Right atrium auricular region (tissue), 2 donors: ENCODE measurements around the gene MIGA1. TPM values are rescaled to one million over a fixed set of nuclear protein-coding genes. Genes with fewer than 3 reads are reported as not detected.

Experiments
- DNase-seq: peaks from one replicate; pipeline ENCODE4 v3.0.0-alpha.2; 2019; ENCODE audit warnings: low spot score
- H3K27ac ChIP-seq, 2 donors: fragments of 200-600 bp; sonication (generic); 1 replicate in 1 of 2; 2 replicates in 1 of 2; pipeline ENCODE4 v1.5.1; 2016 to 2019
- H3K27me3 ChIP-seq, 2 donors: fragments of 200-600 bp; sonication (generic); one replicate each; pipeline versions ENCODE4 v1.5.1 to v1.6.0; 2017 to 2019
- H3K36me3 ChIP-seq: fragments of 200-600 bp; sonication (generic); one replicate; pipeline ENCODE4 v1.5.1; 2016
- H3K4me1 ChIP-seq, 2 donors: fragments of 200-600 bp; sonication (generic); one replicate each; pipeline versions ENCODE4 v1.5.1 to v1.6.0; 2017 to 2019
- H3K4me3 ChIP-seq, 2 donors: fragments of 200-600 bp; sonication (generic); 1 replicate in 1 of 2; 2 replicates in 1 of 2; pipeline ENCODE4 v1.5.1; 2017 to 2019; ENCODE audit warnings: mild to moderate bottlenecking in 1 of 2, moderate library complexity in 1 of 2
- H3K9me3 ChIP-seq, 2 donors: fragments of 200-600 bp; sonication (generic); one replicate each; pipeline ENCODE4 v1.5.1; 2019
- total RNA-seq, 2 donors: library from RNA; depleted of rRNA; stranded (reverse); fragments of >200 nt; gene quantifications; one replicate each; pipeline ENCODE4 v1.1.0, GENCODE V29; 2016
- TF ChIP-seq, protein P1 (sequence below), 2 donors: fragments of 200-600 bp; sonication (generic); IDR thresholded peaks; one replicate each; pipeline ENCODE4 v1.5.1; 2019; ENCODE audit warnings: antibody characterized with exemption in 2 of 2

Gene MIGA1
- total RNA-seq, 2 donors from 2014 or later: 8.5 to 10.1 TPM

DNA sequence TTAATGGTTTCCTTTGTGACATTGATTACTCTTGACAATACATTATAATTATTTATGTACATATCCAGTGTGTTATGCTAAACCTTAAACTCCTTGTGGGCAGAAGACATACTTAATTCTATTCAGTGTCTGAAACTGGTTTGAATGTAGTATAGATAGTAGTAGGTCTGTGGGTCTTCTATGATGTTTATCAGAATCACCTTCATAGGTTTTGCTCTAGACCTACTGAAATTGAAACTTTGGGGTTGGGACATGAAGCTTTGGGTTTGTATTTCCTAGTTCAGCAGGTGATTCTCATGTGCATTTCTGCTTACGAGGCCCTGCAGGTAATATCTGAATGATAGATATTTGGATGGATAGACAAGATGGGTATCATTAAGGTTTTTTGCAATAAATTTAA, 48.6 kb downstream of the MIGA1 start:
- DNase-seq: no peak
- TF ChIP-seq, protein P1, sequence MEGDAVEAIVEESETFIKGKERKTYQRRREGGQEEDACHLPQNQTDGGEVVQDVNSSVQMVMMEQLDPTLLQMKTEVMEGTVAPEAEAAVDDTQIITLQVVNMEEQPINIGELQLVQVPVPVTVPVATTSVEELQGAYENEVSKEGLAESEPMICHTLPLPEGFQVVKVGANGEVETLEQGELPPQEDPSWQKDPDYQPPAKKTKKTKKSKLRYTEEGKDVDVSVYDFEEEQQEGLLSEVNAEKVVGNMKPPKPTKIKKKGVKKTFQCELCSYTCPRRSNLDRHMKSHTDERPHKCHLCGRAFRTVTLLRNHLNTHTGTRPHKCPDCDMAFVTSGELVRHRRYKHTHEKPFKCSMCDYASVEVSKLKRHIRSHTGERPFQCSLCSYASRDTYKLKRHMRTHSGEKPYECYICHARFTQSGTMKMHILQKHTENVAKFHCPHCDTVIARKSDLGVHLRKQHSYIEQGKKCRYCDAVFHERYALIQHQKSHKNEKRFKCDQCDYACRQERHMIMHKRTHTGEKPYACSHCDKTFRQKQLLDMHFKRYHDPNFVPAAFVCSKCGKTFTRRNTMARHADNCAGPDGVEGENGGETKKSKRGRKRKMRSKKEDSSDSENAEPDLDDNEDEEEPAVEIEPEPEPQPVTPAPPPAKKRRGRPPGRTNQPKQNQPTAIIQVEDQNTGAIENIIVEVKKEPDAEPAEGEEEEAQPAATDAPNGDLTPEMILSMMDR (IDR thresholded peaks at IDR 0.05): no peak
- Histone ChIP-seq H3K4me1 (peaks cover 0 to 54% of the 10 kb centered on the region in 2 donors), H3K27me3 (no peaks in the 10 kb centered on the region), H3K36me3 (no peaks in the 10 kb centered on the region), H3K4me3 (no peak overlapping the region), H3K27ac (peak overlapping the region in 1 of 2 donors; percentile 95), H3K9me3 (no peaks in the 10 kb centered on the region)

DNA sequence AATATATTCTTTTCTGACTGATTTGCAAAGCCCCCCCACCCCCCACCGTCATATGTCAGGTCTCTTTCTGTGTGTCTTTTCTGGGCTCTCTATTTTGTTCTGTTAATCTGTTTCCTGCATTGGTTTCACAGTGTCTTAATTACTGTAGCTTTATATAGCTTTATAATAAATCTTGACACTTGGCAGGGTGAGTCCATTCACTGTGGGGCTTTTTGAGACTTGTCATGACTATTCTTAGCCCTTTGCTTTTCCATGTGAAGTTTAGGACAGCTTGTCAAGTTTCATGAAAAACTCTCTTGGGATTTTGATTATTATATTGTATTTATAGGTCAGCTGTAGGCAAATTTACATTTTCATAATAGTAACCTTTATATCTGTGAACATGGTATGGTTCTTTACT, 50.4 kb downstream of the MIGA1 start:
- no peak for DNase-seq
- TF ChIP-seq, protein P1 (IDR thresholded peaks at IDR 0.05): no peak
- H3K9me3 ChIP-seq: no peaks in the 10 kb centered on the region

DNA sequence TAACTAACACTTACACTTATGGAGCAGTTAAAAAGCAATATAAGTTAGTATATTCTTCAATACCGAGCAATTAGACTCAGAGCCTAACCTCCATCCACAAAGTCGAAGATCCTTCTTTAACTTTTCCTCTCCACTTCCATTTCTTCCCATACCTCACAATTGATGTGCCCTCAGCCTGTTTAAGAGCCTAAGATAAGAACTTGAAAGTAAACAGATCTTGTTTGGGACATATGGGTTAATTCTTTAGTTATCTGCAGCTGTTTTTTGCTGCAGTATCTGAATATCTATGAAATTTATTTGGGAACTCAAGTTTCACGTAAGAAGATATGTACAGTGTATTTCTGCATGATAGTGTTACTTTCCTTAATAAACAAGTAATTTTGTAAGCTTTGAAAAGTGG, 51.5 kb downstream of the MIGA1 start:
- Histone ChIP-seq H3K36me3 (no peaks in the 10 kb centered on the region), H3K27ac (peak overlapping the region; percentile 84 to 95), H3K9me3 (no peaks in the 10 kb centered on the region), H3K4me3 (no peak overlapping the region), H3K4me1 (peaks cover 0 to 64% of the 10 kb centered on the region in 2 donors), H3K27me3 (no peaks in the 10 kb centered on the region)
- TF ChIP-seq, protein P1 (IDR thresholded peaks at IDR 0.05): no peak
- DNase-seq: no peak

More for the DNA sequence above, 50.4 kb downstream of the MIGA1 start:
- no peak overlapping the region for H3K4me3 ChIP-seq
- no peaks in the 10 kb centered on the region for H3K36me3 ChIP-seq
- H3K27me3 ChIP-seq: no peaks in the 10 kb centered on the region
- peaks cover 0 to 61% of the 10 kb centered on the region in 2 donors for H3K4me1 ChIP-seq
- H3K27ac ChIP-seq: peak overlapping the region; percentile 84 to 95

DNA sequence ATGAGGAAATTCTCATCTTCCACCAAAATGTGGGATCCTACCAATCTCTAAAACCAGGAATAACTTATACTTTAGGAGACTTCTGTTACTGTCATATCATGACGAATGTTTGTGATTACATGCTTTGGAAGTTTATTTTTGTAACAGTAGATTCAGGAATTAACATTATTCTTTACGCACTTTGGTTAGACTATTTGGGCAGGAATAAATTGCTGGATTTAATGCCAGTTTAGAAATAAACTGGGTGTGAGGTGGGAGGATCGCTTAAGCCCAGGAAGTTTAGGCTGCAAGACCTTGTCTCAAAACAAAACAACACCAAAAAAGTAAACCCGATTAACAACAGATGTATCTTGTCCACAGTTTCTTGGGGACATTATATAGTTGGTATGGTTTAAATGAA, 52.1 kb downstream of the MIGA1 start:
- no peaks in the 10 kb centered on the region for H3K9me3 ChIP-seq
- H3K36me3 ChIP-seq: no peaks in the 10 kb centered on the region
- no peaks in the 10 kb centered on the region for H3K27me3 ChIP-seq
- peak overlapping the region; percentile 84 to 95 for H3K27ac ChIP-seq
- no peak for DNase-seq
- H3K4me1 ChIP-seq: peaks cover 0 to 70% of the 10 kb centered on the region in 2 donors
- TF ChIP-seq, protein P1 (IDR thresholded peaks at IDR 0.05): no peak
- no peak overlapping the region for H3K4me3 ChIP-seq

DNA sequence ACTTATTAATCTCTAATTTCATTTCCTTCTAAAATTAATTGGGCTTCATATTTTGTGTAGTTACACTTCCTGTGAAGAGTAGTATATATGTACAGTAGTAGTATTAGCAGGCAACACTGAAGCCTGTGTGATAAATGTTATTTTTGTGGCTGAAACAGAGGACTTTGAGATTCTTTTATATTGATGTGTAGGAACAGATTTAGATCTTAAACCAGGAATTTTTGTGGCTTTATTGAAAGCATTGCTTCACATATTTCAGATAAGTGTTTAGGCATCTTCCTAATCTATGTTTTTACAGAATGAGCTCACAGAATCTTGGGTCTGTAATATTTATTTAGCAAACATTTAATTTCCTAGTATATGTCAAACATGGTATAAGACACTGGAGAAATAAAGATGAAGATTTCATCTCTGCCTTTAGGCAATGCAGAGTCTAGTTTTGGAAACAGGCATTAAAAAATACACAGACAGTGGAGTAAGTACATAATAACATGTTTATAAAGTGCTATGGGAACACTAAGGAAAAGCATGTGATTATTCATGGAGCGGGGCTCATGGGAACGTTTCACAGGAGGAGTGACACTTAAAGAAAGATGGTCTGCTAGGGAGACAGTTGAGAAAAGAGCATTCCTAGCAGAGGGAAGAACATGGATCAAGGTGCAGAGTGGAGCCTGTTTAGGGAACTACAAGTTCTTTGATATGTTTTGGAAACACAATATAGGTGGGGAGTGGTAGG, 52.7 kb downstream of the MIGA1 start:
- no peaks in the 10 kb centered on the region for H3K27me3 ChIP-seq
- no peak overlapping the region for H3K4me3 ChIP-seq
- TF ChIP-seq, protein P1 (IDR thresholded peaks at IDR 0.05): no peak

More for the DNA sequence above, 52.7 kb downstream of the MIGA1 start:
- no peak for DNase-seq
- H3K4me1 ChIP-seq: peaks cover 0 to 72% of the 10 kb centered on the region in 2 donors
- no peaks in the 10 kb centered on the region for H3K36me3 ChIP-seq
- H3K9me3 ChIP-seq: no peaks in the 10 kb centered on the region
- H3K27ac ChIP-seq: peak overlapping the region; percentile 84 to 95
